ENCODE results near the gene EYA4.

Gene EYA4

GRCh38 chr6:133404151-133404550, 163.0 kb downstream of the EYA4 start:
- no peak for DNase-seq (ENCODE audit: low read depth)

DNA sequence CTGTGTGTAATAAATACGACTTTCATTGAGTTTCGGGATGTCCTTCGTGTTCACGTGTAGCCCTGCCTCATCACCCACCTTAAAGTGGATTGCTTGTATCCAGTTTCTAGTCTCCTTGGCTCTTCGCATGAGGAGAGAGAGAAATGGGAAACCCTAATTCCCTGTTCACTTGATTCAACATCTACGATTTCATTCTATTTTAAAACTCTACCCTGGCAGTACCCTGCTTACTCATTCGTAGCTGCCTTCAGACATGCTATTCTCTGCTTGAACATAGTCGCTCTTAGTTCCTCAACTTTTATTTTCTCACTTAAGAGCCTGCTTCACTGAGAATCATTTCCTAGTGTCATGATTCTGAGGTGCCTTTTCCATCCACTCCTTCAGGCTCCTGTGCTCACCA, 163.6 kb downstream of the EYA4 start:
- DNase-seq (ENCODE audit: low read depth), result no peak

DNA sequence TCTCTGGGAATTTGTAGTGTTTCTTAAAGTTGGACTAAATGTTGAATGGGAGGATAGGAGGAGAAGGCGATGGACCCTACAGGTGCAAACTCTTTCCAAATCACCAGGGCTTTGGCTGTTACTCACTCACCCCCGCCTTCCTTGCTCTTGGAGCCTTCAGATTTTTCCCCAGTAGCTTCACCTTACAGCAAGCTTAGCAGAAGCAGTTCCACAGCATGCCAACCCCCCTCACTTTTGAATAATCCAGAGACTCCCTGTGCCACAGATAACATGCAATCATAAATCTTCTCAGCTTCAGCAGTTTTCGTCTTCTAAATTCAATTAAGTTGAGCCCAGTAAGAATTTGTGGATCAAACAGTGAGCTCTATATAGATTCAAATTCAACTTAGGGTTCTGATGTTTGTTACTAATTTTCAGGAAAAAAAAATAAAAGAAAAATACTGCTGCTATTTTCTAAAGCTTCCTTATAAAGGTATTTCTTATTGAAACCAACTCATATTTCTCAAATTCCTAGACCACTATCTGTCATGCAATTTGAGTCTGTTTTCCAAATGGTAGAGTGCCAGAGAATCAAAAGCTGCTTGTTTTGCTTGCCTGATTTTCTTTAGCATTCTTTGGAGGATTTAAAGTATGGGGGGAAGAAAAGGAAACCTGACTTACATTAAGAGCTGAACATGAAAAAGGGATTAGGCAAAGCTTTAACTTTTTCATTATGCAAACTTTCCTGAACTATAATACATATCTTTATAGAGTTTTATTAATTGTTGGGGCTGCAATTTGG, 166.4 kb downstream of the EYA4 start:
- no peak for DNase-seq (ENCODE audit: low read depth)

GRCh38 chr6:133408132-133408531, 167.0 kb downstream of the EYA4 start:
- no peak for DNase-seq (ENCODE audit: low read depth)

DNA sequence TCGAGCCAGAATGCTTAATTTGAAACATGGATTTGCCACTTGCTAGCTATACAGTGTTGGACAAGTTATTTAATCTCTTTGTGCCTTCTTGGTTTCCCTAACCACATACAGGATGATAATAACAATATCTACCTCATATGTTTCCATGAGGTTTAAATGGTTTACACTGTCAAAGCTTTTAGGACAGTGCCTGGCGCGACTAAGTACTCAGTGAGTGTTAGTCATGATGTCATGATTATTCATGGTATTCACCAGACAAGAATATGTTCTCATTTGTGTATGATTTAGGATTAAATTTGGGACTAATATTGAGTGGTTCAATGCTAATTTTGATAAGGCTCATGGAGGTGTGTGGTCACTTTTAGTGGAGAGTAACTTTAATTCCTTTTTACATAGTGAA, 167.4 kb downstream of the EYA4 start:
- DNase-seq (ENCODE audit: low read depth), result no peak

- DNase-seq (ENCODE audit: low read depth), result no peak
These were observed 169.7 kb downstream of the EYA4 start for GRCh38 chr6:133410638-133411435.

DNA sequence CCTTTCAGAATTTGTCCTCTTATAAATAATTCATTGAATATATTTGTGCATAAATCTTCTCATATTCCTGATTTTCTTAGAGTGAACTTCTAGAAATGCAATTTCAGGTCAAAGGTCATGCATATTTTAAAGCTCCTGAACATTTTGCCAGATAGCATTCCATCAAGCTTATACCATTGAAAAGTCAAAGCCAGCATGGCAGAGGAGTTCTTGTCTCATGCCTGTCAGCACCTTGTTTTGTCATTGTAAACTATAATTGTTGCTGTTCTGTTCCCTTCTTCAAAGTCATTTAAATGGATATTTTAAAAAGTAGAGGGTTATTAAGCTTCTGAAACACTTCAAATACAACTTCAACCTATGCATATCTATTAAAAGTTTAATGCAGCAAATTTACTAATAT, 170.6 kb downstream of the EYA4 start:
- DNase-seq (ENCODE audit: low read depth), result no peak

DNA sequence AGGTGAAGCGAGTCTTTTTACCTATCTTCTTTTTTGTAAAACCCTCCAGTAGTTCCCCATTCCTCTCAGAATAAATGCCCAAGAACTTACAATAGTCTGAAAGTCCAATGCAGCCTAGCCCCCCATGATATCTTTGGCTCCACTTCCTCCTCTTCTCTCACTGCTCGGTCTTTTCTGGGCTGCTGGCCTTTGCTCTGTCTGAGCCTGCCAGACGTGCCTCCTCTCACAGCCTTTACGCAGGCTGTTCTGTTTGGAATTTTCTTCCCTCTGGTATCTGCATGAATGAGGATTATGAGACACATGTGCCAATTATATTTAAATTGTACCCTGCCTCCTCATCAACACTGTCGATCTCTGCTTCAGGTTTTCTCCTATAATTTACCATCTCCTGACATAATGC, 174.1 kb downstream of the EYA4 start:
- DNase-seq (ENCODE audit: low read depth), result no peak

- no peak for DNase-seq (ENCODE audit: low read depth)
These were observed 177.0 kb downstream of the EYA4 start for GRCh38 chr6:133418108-133418507.

DNA sequence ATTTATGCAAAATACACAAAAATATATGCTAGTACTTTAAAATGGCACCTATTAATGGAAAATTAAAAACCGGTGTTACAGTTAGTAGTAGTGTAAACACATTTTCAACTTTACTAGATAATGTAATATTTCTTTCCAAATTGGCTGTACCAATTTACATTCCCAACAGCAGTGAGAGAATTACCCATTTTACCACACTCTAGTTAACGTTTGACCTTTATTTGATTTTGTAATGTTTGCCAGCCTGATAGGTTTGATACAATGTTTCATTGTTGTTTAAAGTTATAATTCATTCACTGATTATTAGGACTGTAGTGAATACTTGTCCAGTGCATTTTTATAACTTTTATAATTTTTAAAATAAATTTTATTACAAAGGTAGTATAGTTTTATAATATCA, 182.1 kb downstream of the EYA4 start:
- DNase-seq (ENCODE audit: low read depth), result no peak

DNA sequence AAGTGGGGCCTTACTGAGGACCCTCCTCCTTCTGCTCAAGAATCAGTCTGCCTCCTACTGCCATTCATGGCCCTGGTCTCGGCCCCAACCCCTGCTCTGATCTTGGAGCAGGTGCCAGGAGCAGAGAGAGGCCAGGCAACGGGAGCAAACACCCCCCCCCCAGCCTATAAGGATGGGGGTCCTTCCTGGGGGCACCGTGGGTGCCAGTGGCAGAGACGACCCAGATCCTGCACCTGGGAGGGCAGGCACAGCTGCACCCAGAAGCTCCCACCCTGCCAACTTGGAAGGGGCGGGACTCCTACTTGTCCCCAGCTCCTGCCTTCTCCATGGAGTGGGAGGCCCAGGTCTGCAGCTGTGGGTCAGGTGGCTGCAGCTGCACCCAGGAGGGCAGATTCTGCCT, 183.2 kb downstream of the EYA4 start:
- DNase-seq (ENCODE audit: low read depth), result no peak

DNA sequence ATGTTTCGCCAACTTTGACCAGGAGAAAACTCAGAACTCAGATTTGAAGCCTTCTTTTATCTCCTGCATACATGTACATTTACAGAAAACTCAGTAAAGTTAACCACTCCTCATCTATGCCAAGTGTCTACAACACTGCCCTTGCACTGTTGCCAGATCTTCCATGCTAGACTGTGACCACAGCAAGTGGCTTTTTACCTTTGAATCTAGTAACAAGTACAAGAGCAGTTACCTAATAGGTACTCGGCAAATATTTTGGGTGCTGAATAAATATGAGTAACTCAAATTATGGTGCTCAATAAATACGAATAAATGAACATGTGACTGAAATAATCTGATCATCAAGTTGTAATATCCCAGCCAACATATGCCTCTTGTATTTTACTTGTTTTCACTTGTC, 184.9 kb downstream of the EYA4 start:
- DNase-seq (ENCODE audit: low read depth), result no peak

DNA sequence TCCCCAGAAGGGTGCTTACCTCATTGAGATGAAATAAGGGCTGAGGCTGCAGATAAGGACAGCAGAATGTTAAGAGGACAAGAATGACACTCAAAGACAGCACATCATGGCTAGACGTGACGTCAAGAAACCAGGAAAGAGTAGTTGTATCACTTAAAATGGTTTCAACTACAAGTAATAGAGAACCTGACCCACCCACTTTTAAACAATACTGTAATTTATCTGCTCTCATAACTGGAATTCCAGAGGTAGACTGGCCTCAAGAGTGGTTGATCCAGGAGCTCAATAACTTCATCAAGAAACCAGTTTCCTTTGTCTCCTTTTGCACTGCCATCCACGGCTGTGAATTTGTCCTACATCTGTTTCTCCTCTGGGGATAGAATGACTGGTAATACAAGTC, 187.1 kb downstream of the EYA4 start:
- DNase-seq (ENCODE audit: low read depth), result no peak

GRCh38 chr6:133430530-133430929, 189.4 kb downstream of the EYA4 start:
- no peak for DNase-seq (ENCODE audit: low read depth)

GRCh38 chr6:133431031-133431430, 189.9 kb downstream of the EYA4 start:
- DNase-seq (ENCODE audit: low read depth), result no peak

- DNase-seq (ENCODE audit: low read depth), result no peak
These were observed 191.1 kb downstream of the EYA4 start for GRCh38 chr6:133432021-133432989.

DNA sequence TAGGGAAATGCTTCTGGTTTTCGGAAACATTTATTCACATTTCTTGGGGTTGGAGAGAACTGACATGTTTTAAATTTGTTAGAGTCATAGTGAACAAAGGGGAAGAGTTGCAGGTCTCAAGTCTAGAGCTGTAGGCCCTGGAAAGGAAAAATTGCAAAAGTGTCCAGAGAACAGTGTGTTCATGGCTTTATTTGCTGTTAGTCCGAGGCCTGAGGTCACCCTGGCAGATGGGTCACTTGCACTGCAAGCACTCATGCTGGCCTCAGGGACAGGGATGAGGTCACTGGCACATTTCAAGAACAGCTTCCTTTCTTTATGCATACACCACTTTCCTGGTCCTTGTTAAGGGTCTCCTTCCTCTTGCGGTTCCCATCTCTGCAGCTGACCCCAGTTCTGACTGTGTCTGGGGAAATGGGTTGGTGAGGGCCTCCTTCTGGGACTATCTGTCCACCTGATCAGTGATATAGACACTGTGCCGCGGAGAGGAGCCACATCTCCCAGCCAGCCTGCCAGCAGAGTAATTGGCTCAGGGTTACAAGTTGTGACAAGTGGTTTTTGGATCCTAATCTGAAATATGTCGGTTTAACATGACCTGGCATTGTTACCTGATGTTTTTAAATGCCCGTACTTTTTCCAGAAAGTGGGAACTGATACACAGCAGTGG, 194.0 kb downstream of the EYA4 start:
- no peak for DNase-seq (ENCODE audit: low read depth)

DNA sequence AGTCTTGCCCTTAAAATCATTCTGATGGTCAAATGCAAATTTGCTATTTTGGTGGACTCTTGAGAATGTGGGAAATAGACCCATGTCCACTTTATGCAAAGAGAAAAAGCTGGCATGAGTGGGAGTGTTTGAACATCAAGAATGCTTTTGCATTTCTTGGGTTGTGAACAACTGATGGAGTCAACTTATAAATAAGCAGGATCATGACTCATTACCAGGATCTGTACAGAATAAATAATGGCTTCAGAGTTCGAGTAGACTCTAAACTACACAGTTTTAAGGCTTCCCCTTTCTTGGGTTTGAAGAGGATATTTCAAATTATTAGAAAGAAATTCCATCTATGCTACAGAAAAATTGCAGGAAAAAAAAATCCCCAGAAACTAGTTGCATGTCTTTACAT, 195.5 kb downstream of the EYA4 start:
- no peak for DNase-seq (ENCODE audit: low read depth)

GRCh38 chr6:133441491-133441890, 200.3 kb downstream of the EYA4 start:
- DNase-seq (ENCODE audit: low read depth), result no peak

- no peak for DNase-seq (ENCODE audit: low read depth)
These were observed 205.6 kb downstream of the EYA4 start for GRCh38 chr6:133446789-133447188.

DNA sequence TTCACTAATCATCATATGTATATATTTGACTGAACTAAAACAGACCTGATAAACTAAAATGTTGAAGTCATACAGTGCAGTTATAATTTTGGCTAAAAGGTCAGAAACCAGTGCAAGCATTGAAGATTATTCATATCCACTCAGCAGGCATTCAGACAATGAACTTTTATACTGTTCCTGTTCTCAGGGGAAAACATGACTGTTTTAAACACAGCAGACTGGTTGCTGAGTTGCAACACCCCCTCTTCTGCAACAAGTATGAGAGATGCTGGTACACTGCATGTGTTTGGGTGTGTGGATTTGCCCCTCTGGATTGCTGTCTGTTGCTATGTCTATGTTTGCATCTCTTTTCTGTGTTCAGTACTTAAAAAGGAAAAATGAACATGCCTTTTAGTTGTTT, 206.8 kb downstream of the EYA4 start:
- DNase-seq (ENCODE audit: low read depth), result no peak

GRCh38 chr6:133456439-133456838, 215.3 kb downstream of the EYA4 start:
- DNase-seq (ENCODE audit: low read depth), result no peak

Measured in activated T-cell treated with anti-CD3 and anti-CD28 coated beads for 48 hours (primary cell).